ENCODE results near the gene C5AR1.

GRCh38 chr19:47310819-47311218 is 1.2 kb downstream of the C5AR1 start:
- no peak for TF ChIP-seq POLR2AphosphoS5 (IDR thresholded peaks at IDR 0.05; ENCODE audit: low read depth, low read length)
- no peak for TF ChIP-seq POLR2A (IDR thresholded peaks at IDR 0.05; ENCODE audit: low read depth, low read length)
